Adrenal gland (tissue), 12 donors: ENCODE measurements around the gene TMCC2. TPM values are rescaled to one million over a fixed set of nuclear protein-coding genes. Genes with fewer than 3 reads are reported as not detected.

ENCODE experiments used
- DNase-seq, 7 donors: peaks; one replicate each; pipeline ENCODE4 v3.0.0-alpha.2; 2019 to 2020
- H3K27ac ChIP-seq, 5 donors: fragments of 200-600 bp; sonication (generic) in 4 of 5; 1 replicate in 3 of 5; 2 replicates in 2 of 5; pipeline versions ENCODE4 v1.5.1 to v1.8.0; 2016 to 2020; ENCODE audit warnings: mild to moderate bottlenecking in 1 of 5
- H3K27me3 ChIP-seq: fragments of 200-600 bp; 2 replicates; pipeline ENCODE4 v1.8.0; 2021
- H3K36me3 ChIP-seq, 2 donors: fragments of 200-600 bp; replicated peaks in 1 of 2; 1 replicate in 1 of 2; 2 replicates in 1 of 2; pipeline versions ENCODE4 v1.5.1 to v1.8.0; 2018 to 2022
- H3K4me1 ChIP-seq, 2 donors: fragments of 200-600 bp; replicated peaks in 1 of 2; 1 replicate in 1 of 2; 2 replicates in 1 of 2; pipeline versions ENCODE4 v1.5.1 to v1.8.0; 2018 to 2021
- H3K4me3 ChIP-seq, 4 donors: fragments of 200-600 bp; sonication (generic) in 3 of 4; one replicate each; pipeline ENCODE4 v1.5.1; 2016 to 2018
- H3K9me3 ChIP-seq, 3 donors: fragments of 200-600 bp; sonication (generic) in 1 of 3; replicated peaks in 1 of 3; 1 replicate in 2 of 3; 2 replicates in 1 of 3; pipeline versions ENCODE4 v1.5.1 to v1.8.0; 2016 to 2021
- POLR2A ChIP-seq, 2 donors: fragments of 450-650 bp; IDR thresholded peaks; one replicate each; pipeline ENCODE4 v1.6.1; 2017; ENCODE audit warnings: antibody characterized with exemption in 2 of 2, mild to moderate bottlenecking in 2 of 2, moderate library complexity in 1 of 2
- WGBS, 4 donors: extraction: QIAGEN DNeasy Blood & Tissue Kit in 2 of 4; methylation state at CpG; one replicate each; pipeline versions ENCODE4 v1.1.5 to v1.1.7; 2013 to 2017; 5-methylcytosine and 5-hydroxymethylcytosine counted together
- intact Hi-C, 2 donors: fragments of 100-400 bp; cut with DNase I; formaldehyde crosslinking; loops; one replicate each; pipeline versions ENCODE4 v1.14.1 to v1.15.0; 2022 to 2023
- polyA plus RNA-seq, 3 donors: library from polyadenylated mRNA; stranded (reverse); fragments of 200-250 nt in 2 of 3; fragments of 350-450 nt in 1 of 3; fragmentation: Illumina TruSeq in 1 of 3; extraction: RNeasy Lipid Tissue Mini Kit (QIAGEN cat#74804) in 1 of 3; gene quantifications; one replicate each; pipeline ENCODE4 v1.2.3, GENCODE V29; 2013 to 2014
- total RNA-seq, 9 donors: library from RNA; depleted of rRNA in 4 of 9; stranded (reverse); fragments of >200 nt in 4 of 9; fragments of 120-200 nt in 1 of 9; fragmentation: NEBNext Ultra II Directional in 1 of 9; extraction: Animal tissue kit (Norgen Biotek cat#: 25700) in 1 of 9; gene quantifications; one replicate each; pipeline versions ENCODE4 v1.1.0 to v1.2.4, GENCODE V29; 2013 to 2023
- TF ChIP-seq, protein P1 (sequence below), 6 experiments: fragments of 450-650 bp in 4 of 6; fragments of 200-600 bp in 2 of 6; sonication (generic) in 1 of 6; IDR thresholded peaks; 1 replicate in 5 of 6; 2 replicates in 1 of 6; pipeline versions ENCODE4 v1.5.1 to v1.8.0; 2016 to 2021; ENCODE audit warnings: antibody characterized with exemption in 6 of 6, mild to moderate bottlenecking in 2 of 6, moderate library complexity in 1 of 6
- donor health status: healthy with polysubstance abuse.
- donor health status: Bipolar disorder and iron deficiency.
- donor health status: DM: yes; HTN: yes; CAD: no.
- donor health status: DM: no; HTN: no; CAD: no.
- donor health status: DM: no; HTN: no; CAD: no.
- donor health status: DM: yes; HTN: yes; CAD: no.

The TMCC2 gene
- total and polyA plus RNA-seq, 12 donors = 2.3 to 33.2 (median 7.5) TPM

DNA sequence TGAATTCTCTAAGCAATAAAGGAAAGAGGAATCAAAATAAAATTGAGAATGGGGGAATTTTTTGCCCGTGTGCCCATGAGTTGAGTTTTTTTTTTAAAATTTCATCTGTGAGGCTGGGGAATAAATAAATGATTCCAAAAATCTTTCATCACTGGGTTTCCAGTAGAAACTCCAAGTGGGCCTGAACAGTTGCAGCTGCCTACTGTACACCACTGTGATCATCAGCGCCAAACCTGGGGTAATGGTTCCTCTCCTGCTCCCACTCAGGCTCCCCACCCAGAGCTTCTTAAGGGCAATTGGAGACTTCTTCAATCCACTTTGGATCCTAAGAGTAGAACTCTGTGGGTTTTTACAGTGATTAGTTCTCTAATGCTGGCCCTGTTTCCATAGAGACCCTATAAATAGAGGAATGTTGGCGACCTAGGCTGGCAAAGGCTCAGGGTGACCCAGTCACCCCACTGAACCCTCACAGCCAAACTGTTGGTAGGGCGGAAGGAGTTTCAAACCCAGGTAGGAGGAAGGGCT lies 9.3 kb downstream of the TMCC2 start:
- no peak for TF ChIP-seq POLR2A (IDR thresholded peaks at IDR 0.05)
- TF ChIP-seq, protein P1, sequence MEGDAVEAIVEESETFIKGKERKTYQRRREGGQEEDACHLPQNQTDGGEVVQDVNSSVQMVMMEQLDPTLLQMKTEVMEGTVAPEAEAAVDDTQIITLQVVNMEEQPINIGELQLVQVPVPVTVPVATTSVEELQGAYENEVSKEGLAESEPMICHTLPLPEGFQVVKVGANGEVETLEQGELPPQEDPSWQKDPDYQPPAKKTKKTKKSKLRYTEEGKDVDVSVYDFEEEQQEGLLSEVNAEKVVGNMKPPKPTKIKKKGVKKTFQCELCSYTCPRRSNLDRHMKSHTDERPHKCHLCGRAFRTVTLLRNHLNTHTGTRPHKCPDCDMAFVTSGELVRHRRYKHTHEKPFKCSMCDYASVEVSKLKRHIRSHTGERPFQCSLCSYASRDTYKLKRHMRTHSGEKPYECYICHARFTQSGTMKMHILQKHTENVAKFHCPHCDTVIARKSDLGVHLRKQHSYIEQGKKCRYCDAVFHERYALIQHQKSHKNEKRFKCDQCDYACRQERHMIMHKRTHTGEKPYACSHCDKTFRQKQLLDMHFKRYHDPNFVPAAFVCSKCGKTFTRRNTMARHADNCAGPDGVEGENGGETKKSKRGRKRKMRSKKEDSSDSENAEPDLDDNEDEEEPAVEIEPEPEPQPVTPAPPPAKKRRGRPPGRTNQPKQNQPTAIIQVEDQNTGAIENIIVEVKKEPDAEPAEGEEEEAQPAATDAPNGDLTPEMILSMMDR (IDR thresholded peaks at IDR 0.05) = no peak
- intact Hi-C loops = no loop called here
- H3K9me3 ChIP-seq = no peaks in the 10 kb centered on the region
- no peak overlapping the region for H3K27ac ChIP-seq
- no peak for DNase-seq
- no peaks in the 10 kb centered on the region for H3K4me1 ChIP-seq
- 78 to 92% (median 85%) methylated on average over 3 to 4 of the region's 4 CpGs for WGBS, 4 donors
- H3K4me3 ChIP-seq = no peak overlapping the region
- no peaks in the 10 kb centered on the region for H3K36me3 ChIP-seq
- H3K27me3 ChIP-seq = no peaks in the 10 kb centered on the region

DNA sequence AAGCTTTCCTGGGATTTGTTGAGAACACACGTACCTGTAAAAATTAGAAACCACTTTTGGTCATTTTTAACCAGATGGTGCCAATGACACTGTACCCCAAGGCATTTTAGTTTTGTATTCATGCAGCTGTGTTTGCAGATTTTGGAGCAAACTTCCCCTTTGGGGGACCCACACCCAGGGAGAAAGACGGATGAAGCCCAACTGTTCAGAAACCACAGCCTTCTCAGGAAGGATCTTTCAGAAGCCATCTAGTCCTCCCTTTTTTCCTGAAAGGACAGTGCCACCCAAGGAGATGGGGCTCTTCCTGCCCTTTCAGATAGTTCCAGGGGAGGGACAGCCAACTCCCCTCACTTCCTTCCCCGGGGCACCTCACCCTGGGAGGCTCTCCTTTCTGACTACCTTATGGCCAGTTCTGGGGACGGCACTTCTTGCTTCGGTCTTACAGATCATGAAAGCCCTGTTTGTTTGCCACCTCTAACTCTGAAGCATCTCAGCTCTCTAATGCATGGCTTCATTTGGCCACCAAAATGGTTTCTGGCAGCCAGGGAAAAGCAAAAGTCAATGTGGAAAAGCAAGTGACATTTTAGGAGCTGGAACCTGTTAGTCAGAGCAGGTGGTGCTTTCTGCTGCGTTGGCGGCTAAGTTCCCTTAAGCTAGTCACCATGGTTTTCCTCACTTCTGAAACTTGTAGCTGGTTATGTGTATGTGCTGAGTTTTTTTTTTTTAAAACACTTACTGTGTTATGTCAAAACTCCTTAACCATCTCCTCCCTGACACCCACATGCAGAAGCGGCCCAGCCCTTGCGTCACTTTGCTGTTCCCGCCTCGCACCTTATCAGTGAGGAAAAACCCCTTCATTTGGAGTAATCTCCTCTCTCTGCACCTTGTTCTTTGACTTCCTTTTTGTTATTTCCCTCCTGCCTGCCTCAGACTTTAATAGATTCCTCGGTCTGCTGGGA lies 10.1 kb downstream of the TMCC2 start:
- 67 to 73% (median 71%) methylated on average over 12 of the region's 12 CpGs for WGBS, 4 donors
- DNase-seq = peak in 1 of 7 donors; percentile 11

GRCh38 chr1:205239078-205239477 lies 11.3 kb downstream of the TMCC2 start:
- H3K36me3 ChIP-seq = no peaks in the 10 kb centered on the region
- H3K27me3 ChIP-seq = no peaks in the 10 kb centered on the region
- no peaks in the 10 kb centered on the region for H3K9me3 ChIP-seq
- no peak overlapping the region for H3K27ac ChIP-seq
- TF ChIP-seq, protein P1 (IDR thresholded peaks at IDR 0.05) = no peak
- TF ChIP-seq POLR2A (IDR thresholded peaks at IDR 0.05) = no peak
- H3K4me1 ChIP-seq = no peaks in the 10 kb centered on the region
- intact Hi-C loops = no loop called here
- DNase-seq = no peak
- no peak overlapping the region for H3K4me3 ChIP-seq
- 68 to 80% (median 75%) methylated on average over 3 of the region's 3 CpGs for WGBS, 4 donors

More for the DNA sequence above, 10.1 kb downstream of the TMCC2 start:
- Histone ChIP-seq H3K4me3 (no peak overlapping the region), H3K9me3 (no peaks in the 10 kb centered on the region), H3K36me3 (no peaks in the 10 kb centered on the region), H3K27me3 (no peaks in the 10 kb centered on the region), H3K27ac (no peak overlapping the region), H3K4me1 (no peaks in the 10 kb centered on the region)
- no peak for TF ChIP-seq POLR2A (IDR thresholded peaks at IDR 0.05)
- TF ChIP-seq, protein P1 (IDR thresholded peaks at IDR 0.05) = no peak
- intact Hi-C loops = no loop called here

GRCh38 chr1:205240118-205240517 lies 12.4 kb downstream of the TMCC2 start:
- intact Hi-C loops = loop anchor here in 1 of 2 donors (10.0 kb wide), 1 partner anchor 105 kb away; no protein-coding TSS in a partner anchor

More at GRCh38 chr1:205240118-205240517, 12.4 kb downstream of the TMCC2 start:
- H3K4me1 ChIP-seq = no peaks in the 10 kb centered on the region
- no peaks in the 10 kb centered on the region for H3K36me3 ChIP-seq
- no peak overlapping the region for H3K4me3 ChIP-seq
- no peaks in the 10 kb centered on the region for H3K27me3 ChIP-seq
- WGBS, 4 donors = 70 to 84% (median 78%) methylated on average over 6 of the region's 6 CpGs
- H3K27ac ChIP-seq = peak overlapping the region in 1 of 5 donors; percentile 5
- TF ChIP-seq, protein P1 (IDR thresholded peaks at IDR 0.05) = no peak
- no peak for TF ChIP-seq POLR2A (IDR thresholded peaks at IDR 0.05)
- no peak for DNase-seq
- no peaks in the 10 kb centered on the region for H3K9me3 ChIP-seq
